T-helper 22 cell (primary cell): ENCODE measurements around the gene PRSS56.

Experiments used
- DNase-seq: peaks from one replicate; pipeline ENCODE4 v3.0.0-alpha.2; 2020; ENCODE audit warnings: low read depth

Gene PRSS56

GRCh38 chr2:232573042-232573441 is 52.9 kb downstream of the PRSS56 start:
- no peak for DNase-seq

DNA sequence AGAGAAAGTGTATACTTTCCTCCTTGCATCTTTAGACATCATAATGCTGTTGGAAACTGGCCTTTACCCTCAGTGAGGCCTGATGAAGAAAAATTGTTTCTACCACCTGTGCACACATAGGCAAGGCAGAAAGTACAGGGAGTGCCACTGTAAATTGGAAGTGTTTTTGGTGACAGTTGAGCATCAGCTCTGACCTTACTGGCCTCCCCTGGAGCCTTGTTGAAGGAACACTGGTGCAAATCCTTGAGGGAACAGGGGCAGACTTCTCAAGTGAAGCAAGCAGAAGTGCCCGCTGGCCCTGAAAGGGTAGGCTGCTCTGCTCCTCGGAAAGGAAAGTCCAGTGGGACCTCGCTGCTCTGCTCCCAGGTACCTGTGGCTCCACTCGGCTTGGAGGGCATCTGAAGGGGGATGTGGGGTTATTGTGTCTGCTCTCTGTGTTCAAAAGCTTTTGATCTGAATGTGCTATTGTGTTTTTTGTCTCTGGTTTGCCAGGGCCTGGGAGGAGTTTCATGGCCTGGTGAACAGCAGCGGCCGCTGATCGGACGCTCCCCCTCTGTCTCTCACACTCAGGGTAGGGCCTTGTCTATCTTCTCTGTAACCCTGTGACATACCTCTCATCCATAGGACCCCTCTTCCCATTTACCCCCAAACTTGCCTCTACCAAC is 53.7 kb downstream of the PRSS56 start:
- DNase-seq: no peak

DNA sequence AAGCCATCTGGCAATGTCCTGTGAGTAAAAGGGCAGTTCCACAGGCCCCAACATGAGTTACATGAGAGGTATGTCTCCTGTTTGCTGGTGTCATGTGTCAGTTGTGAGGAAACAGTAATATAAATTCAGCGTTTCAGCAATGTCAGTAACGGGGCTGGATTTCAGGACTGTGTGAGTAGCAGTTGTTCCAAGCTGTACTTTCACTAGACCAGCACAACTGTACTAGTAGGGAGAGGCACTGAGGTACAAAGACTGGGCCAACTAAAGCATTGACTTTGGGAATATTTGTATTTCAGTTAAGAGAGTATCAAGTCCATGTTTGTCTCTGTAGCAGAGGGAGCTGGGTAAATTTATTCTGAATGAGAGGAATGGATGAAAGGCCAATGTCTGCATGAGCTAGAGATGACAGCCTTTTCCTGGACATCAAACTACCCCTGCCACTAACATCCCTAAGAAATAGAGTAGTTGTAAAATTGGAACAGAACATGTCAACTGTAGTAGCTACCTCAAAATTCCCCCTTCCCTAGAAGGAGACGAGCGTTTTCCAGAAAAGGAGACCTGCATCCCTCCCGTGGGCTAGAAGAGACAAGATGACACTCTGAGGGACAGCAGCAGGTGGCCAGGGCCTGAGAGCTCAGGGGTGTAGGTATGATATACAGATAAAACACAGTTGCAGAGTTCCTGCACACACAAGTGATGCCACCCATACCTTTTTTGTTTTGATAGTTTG is 54.7 kb downstream of the PRSS56 start:
- no peak for DNase-seq
